Jurkat, Clone E6-1 (cell line): Measurements from ENCODE around the gene U2AF2.

Experiments used
- DNase-seq: peaks from one replicate; pipeline ENCODE4 v3.0.0-alpha.2; 2011; ENCODE audit warnings: low read depth, low spot score
- H3K4me3 ChIP-seq: 2 replicates; pipeline ENCODE4 v1.5.1; 2011; ENCODE audit warnings: mild to moderate bottlenecking, low read length, control low read depth, moderate library complexity

Gene U2AF2

GRCh38 chr19:55720214-55720746 lies 65.4 kb downstream of the U2AF2 start:
- H3K4me3 ChIP-seq = no peak overlapping the region
- no peak for DNase-seq

DNA sequence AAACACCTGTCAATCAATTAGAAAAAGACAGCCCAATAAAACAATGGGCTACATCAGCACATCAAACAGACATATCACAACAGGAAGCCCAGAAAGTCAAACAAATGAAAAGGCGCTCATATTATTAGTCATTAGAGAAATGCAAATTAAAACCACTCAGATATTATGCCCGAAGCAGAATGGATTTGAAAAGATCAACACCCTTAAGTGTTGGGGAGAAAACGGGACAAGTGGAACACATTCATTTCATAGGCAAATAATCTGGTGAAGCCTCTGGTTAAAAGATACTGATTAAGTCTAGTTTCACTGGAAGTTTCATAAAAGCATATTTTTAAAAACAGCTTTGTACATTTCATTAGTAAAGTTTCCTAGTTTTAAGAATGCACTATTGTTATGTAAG lies 66.0 kb downstream of the U2AF2 start:
- no peak overlapping the region for H3K4me3 ChIP-seq
- no peak for DNase-seq

- no peak overlapping the region for H3K4me3 ChIP-seq
- no peak for DNase-seq
Observed at GRCh38 chr19:55723491-55723890, 68.7 kb downstream of the U2AF2 start.
